MCF 10A (cell line): ENCODE data around the gene RGS17. TPM values are rescaled to one million over a fixed set of nuclear protein-coding genes. Genes with fewer than 3 reads are reported as not detected.

ENCODE experiments used
- BruUV-seq: library from RNA; stranded (reverse); fragments of 400-500 nt; replicated peaks from 2 replicates; lab custom pipeline; 2021; lab: Mats Ljungman, UMichigan
- CTCF ChIA-PET: fragments of 300-600 bp; sonication (Branson Sonifier 250); formaldehyde crosslinking; extraction: SDS; loops from one replicate; lab custom pipeline; 2021; ENCODE audit warnings: antibody characterized with exemption, inconsistent platforms; lab: Yijun Ruan, JAX
- POLR2A ChIA-PET: fragments of 300-600, 350-650 bp; sonication (Branson Sonifier 250); formaldehyde crosslinking; extraction: SDS; loops from one replicate; lab custom pipeline; 2020; ENCODE audit warnings: antibody characterized with exemption, inconsistent platforms; lab: Yijun Ruan, JAX
- DNase-seq: peaks from one replicate; pipeline ENCODE4 v3.0.0-alpha.2; 2018; ENCODE audit not compliant: unreplicated experiment
- H3K27ac Mint-ChIP-seq: one replicate; pipeline ENCODE4 v1.8.0; 2022; ENCODE audit warnings: mild to moderate bottlenecking, low read depth, mixed read lengths; ENCODE audit not compliant: unreplicated experiment
- H3K27me3 Mint-ChIP-seq: one replicate; pipeline ENCODE4 v1.8.0; 2022; ENCODE audit warnings: mixed read lengths; ENCODE audit not compliant: insufficient read depth, unreplicated experiment
- H3K36me3 Mint-ChIP-seq: one replicate; pipeline ENCODE4 v1.8.0; 2022; ENCODE audit warnings: mild to moderate bottlenecking, moderate library complexity, mixed read lengths; ENCODE audit not compliant: insufficient read depth, unreplicated experiment
- H3K4me1 Mint-ChIP-seq: one replicate; pipeline ENCODE4 v1.8.0; 2022; ENCODE audit warnings: mixed read lengths; ENCODE audit not compliant: insufficient read depth, unreplicated experiment
- H3K4me3 Mint-ChIP-seq: one replicate; pipeline ENCODE4 v1.8.0; 2022; ENCODE audit warnings: mild to moderate bottlenecking, moderate library complexity, mixed read lengths; ENCODE audit not compliant: unreplicated experiment
- H3K9me3 Mint-ChIP-seq: one replicate; pipeline ENCODE4 v1.8.0; 2022; ENCODE audit warnings: mixed read lengths; ENCODE audit not compliant: unreplicated experiment
- CTCF ChIP-seq: fragments of 200-600 bp; IDR thresholded peaks from one replicate; pipeline ENCODE4 v1.8.0; 2022; ENCODE audit warnings: antibody characterized with exemption, mild to moderate bottlenecking; ENCODE audit not compliant: unreplicated experiment
- intact Hi-C: fragments of 100-400 bp; cut with micrococcal nuclease; formaldehyde crosslinking; loops from 2 replicates; pipeline ENCODE4 v1.14.1; 2022
- total RNA-seq: library from RNA; stranded (reverse); gene quantifications from 2 replicates; pipeline ENCODE4 v1.2.3, GENCODE V29; 2022

Gene RGS17
- total RNA-seq, 1 experiment from 2014 or later = 2.5 TPM

- intact Hi-C loops = no loop called here
- H3K9me3 Mint-ChIP-seq = no peaks in the 10 kb centered on the region
- no peak for TF ChIP-seq CTCF
- no TSS peak for BruUV-seq
- ChIA-PET POLR2A (no interaction called here), CTCF (no interaction called here)
- H3K27ac Mint-ChIP-seq = no peak overlapping the region
- no peak for DNase-seq
- H3K27me3 Mint-ChIP-seq = no peaks in the 10 kb centered on the region
- H3K4me1 Mint-ChIP-seq = no peaks in the 10 kb centered on the region
- H3K36me3 Mint-ChIP-seq = no peaks in the 10 kb centered on the region
- H3K4me3 Mint-ChIP-seq = no peak overlapping the region
These were observed 14.5 kb upstream of the RGS17 start for GRCh38 chr6:153145591-153145990.

GRCh38 chr6:153143200-153143599 is 12.1 kb upstream of the RGS17 start:
- no peak for DNase-seq
- H3K4me1 Mint-ChIP-seq = no peaks in the 10 kb centered on the region
- CTCF ChIA-PET = no interaction called here
- H3K4me3 Mint-ChIP-seq = no peak overlapping the region
- POLR2A ChIA-PET = interaction anchor here (0.6 kb wide), 1 partner anchor 795 kb away, joined by 4 read pairs; no protein-coding TSS in a partner anchor
- TF ChIP-seq CTCF = no peak
- BruUV-seq = no TSS peak
- intact Hi-C loops = no loop called here
- no peaks in the 10 kb centered on the region for H3K36me3 Mint-ChIP-seq
- H3K9me3 Mint-ChIP-seq = no peaks in the 10 kb centered on the region
- H3K27me3 Mint-ChIP-seq = no peaks in the 10 kb centered on the region
- no peak overlapping the region for H3K27ac Mint-ChIP-seq

- no peak for TF ChIP-seq CTCF
These were observed 9.2 kb upstream of the RGS17 start for GRCh38 chr6:153140299-153140698.

GRCh38 chr6:153138930-153139329 is 7.8 kb upstream of the RGS17 start:
- H3K27me3 Mint-ChIP-seq = no peaks in the 10 kb centered on the region
- ChIA-PET CTCF (no interaction called here), POLR2A (no interaction called here)
- no peaks in the 10 kb centered on the region for H3K9me3 Mint-ChIP-seq
- no peak for TF ChIP-seq CTCF
- H3K4me3 Mint-ChIP-seq = no peak overlapping the region
- BruUV-seq = no TSS peak
- H3K27ac Mint-ChIP-seq = no peak overlapping the region
- no peaks in the 10 kb centered on the region for H3K4me1 Mint-ChIP-seq
- intact Hi-C loops = no loop called here
- DNase-seq = no peak
- H3K36me3 Mint-ChIP-seq = no peaks in the 10 kb centered on the region

More at GRCh38 chr6:153140299-153140698, 9.2 kb upstream of the RGS17 start:
- no TSS peak for BruUV-seq
- Mint-ChIP-seq H3K27ac (no peak overlapping the region), H3K4me3 (no peak overlapping the region), H3K27me3 (no peaks in the 10 kb centered on the region), H3K4me1 (no peaks in the 10 kb centered on the region), H3K9me3 (no peaks in the 10 kb centered on the region), H3K36me3 (no peaks in the 10 kb centered on the region)
- POLR2A ChIA-PET = no interaction called here
- intact Hi-C loops = no loop called here
- no peak for DNase-seq
- CTCF ChIA-PET = no interaction called here
